Lower lobe of right lung (tissue), 2 donors: ENCODE results near the gene TP63. TPM values are rescaled to one million over a fixed set of nuclear protein-coding genes. Genes with fewer than 3 reads are reported as not detected.
A peak's percentile ranks its signal among the peaks of the same experiment; 100 is the strongest.

Experiments
- ATAC-seq, 2 donors: fragments of 200-7000 bp; cut with Tn5 transposase; one replicate each; pipeline ENCODE4 v1.9.1; 2020 to 2022; ENCODE audit warnings: mild to moderate bottlenecking in 2 of 2, moderate library complexity in 2 of 2
- DNase-seq: peaks from one replicate; pipeline ENCODE4 v3.0.0-alpha.2; 2020
- H3K27ac ChIP-seq: fragments of 200-600 bp; one replicate; pipeline ENCODE4 v1.8.0; 2022
- H3K27me3 ChIP-seq: fragments of 200-600 bp; one replicate; pipeline ENCODE4 v1.8.0; 2022; ENCODE audit warnings: low read depth
- H3K36me3 ChIP-seq: fragments of 200-600 bp; one replicate; pipeline ENCODE4 v1.8.0; 2022; ENCODE audit warnings: mild to moderate bottlenecking
- H3K4me1 ChIP-seq: fragments of 200-600 bp; one replicate; pipeline ENCODE4 v1.8.0; 2022
- H3K4me3 ChIP-seq: fragments of 200-600 bp; one replicate; pipeline ENCODE4 v1.8.0; 2022; ENCODE audit warnings: mild to moderate bottlenecking
- H3K9me3 ChIP-seq: fragments of 200-600 bp; one replicate; pipeline ENCODE4 v1.8.0; 2022
- CTCF ChIP-seq: fragments of 200-600 bp; IDR thresholded peaks from one replicate; pipeline ENCODE4 v1.8.0; 2022; ENCODE audit warnings: antibody characterized with exemption, mild to moderate bottlenecking
- intact Hi-C: fragments of 100-400 bp; cut with DNase I; formaldehyde crosslinking; loops from one replicate; pipeline ENCODE4 v1.11.0; 2022
- total RNA-seq: library from RNA; stranded (reverse); fragmentation: NEBNext Ultra II Directional; extraction: Animal tissue kit (Norgen Biotek cat#: 25700); gene quantifications from one replicate; pipeline ENCODE4 v1.2.1, GENCODE V29; 2021
- donor health status: DM: no; HTN: yes; CAD: no; lungs with severe emphysema.

The TP63 gene
- total RNA-seq, 1 donor from 2014 or later: 2.1 TPM

- DNase-seq (no peak), ATAC-seq (no peak)
- H3K27me3 ChIP-seq: no peaks in the 10 kb centered on the region
- H3K36me3 ChIP-seq: no peaks in the 10 kb centered on the region
- no peaks in the 10 kb centered on the region for H3K4me1 ChIP-seq
- intact Hi-C loops: no loop called here
- H3K9me3 ChIP-seq: no peaks in the 10 kb centered on the region
- no peak overlapping the region for H3K4me3 ChIP-seq
- TF ChIP-seq CTCF: no peak
- no peak overlapping the region for H3K27ac ChIP-seq
Measured at GRCh38 chr3:189806171-189806951, 175.2 kb downstream of the TP63 start.

GRCh38 chr3:189808246-189809007 lies 177.2 kb downstream of the TP63 start:
- no peak overlapping the region for H3K4me3 ChIP-seq
- no peak overlapping the region for H3K27ac ChIP-seq
- TF ChIP-seq CTCF: no peak
- DNase-seq: peak; percentile 38
- no peaks in the 10 kb centered on the region for H3K27me3 ChIP-seq
- intact Hi-C loops: no loop called here
- no peaks in the 10 kb centered on the region for H3K9me3 ChIP-seq
- H3K36me3 ChIP-seq: no peaks in the 10 kb centered on the region
- ATAC-seq: no peak
- H3K4me1 ChIP-seq: no peaks in the 10 kb centered on the region

- intact Hi-C loops: no loop called here
Measured at GRCh38 chr3:189809583-189809982, 178.4 kb downstream of the TP63 start.

GRCh38 chr3:189812806-189813465 lies 181.7 kb downstream of the TP63 start:
- no peak for DNase-seq
- intact Hi-C loops: no loop called here

More at GRCh38 chr3:189809583-189809982, 178.4 kb downstream of the TP63 start:
- H3K27me3 ChIP-seq: no peaks in the 10 kb centered on the region
- no peak for TF ChIP-seq CTCF
- H3K27ac ChIP-seq: no peak overlapping the region
- no peaks in the 10 kb centered on the region for H3K9me3 ChIP-seq
- H3K4me3 ChIP-seq: no peak overlapping the region
- DNase-seq (no peak), ATAC-seq (no peak)
- no peaks in the 10 kb centered on the region for H3K36me3 ChIP-seq
- H3K4me1 ChIP-seq: no peaks in the 10 kb centered on the region

More at GRCh38 chr3:189812806-189813465, 181.7 kb downstream of the TP63 start:
- TF ChIP-seq CTCF: no peak
- Histone ChIP-seq H3K9me3 (no peaks in the 10 kb centered on the region), H3K4me1 (no peaks in the 10 kb centered on the region), H3K27ac (no peak overlapping the region), H3K36me3 (no peaks in the 10 kb centered on the region), H3K27me3 (no peaks in the 10 kb centered on the region), H3K4me3 (no peak overlapping the region)
- no peak for ATAC-seq
